HG03575 (cell line): ENCODE results near the gene POLRMT.

ENCODE experiments used
- ATAC-seq: cut with Tn5 transposase; IDR thresholded peaks from one replicate; pipeline ENCODE4 v1.9.1; 2021; ENCODE audit not compliant: unreplicated experiment, insufficient number of reproducible peaks, low FRiP score; ENCODE audit errors: extremely low read depth

POLRMT gene

GRCh38 chr19:602391-603301 is 30.7 kb downstream of the POLRMT start:
- no peak for ATAC-seq

GRCh38 chr19:601790-602189 is 31.5 kb downstream of the POLRMT start:
- no peak for ATAC-seq

GRCh38 chr19:601310-601709 is 32.0 kb downstream of the POLRMT start:
- no peak for ATAC-seq

- no peak for ATAC-seq
Observed at GRCh38 chr19:597406-598315, 35.7 kb downstream of the POLRMT start.

GRCh38 chr19:596263-596655 is 37.1 kb downstream of the POLRMT start:
- no peak for ATAC-seq

- ATAC-seq = no peak
Observed at GRCh38 chr19:595326-596262, 37.7 kb downstream of the POLRMT start.

GRCh38 chr19:594265-594870 is 39.0 kb downstream of the POLRMT start:
- ATAC-seq = no peak

- ATAC-seq = no peak
Observed at GRCh38 chr19:593505-593904, 39.8 kb downstream of the POLRMT start.

- ATAC-seq = no peak
Observed at GRCh38 chr19:593055-593454, 40.3 kb downstream of the POLRMT start.

- no peak for ATAC-seq
Observed at GRCh38 chr19:592101-592500, 41.2 kb downstream of the POLRMT start.

- ATAC-seq = no peak
Observed at GRCh38 chr19:591099-591958, 42.0 kb downstream of the POLRMT start.

- ATAC-seq = no peak
Observed at GRCh38 chr19:590750-591098, 42.6 kb downstream of the POLRMT start.

GRCh38 chr19:590396-590745 is 43.0 kb downstream of the POLRMT start:
- no peak for ATAC-seq

GRCh38 chr19:589693-590395 is 43.5 kb downstream of the POLRMT start, which contains the start of gene HCN2:
Gene HCN2 (plus strand): TSS chr19:589881. CDS start chr19:589946, 65 bp downstream.
- ATAC-seq = no peak

- ATAC-seq = no peak
Observed at GRCh38 chr19:588741-589692, 44.3 kb downstream of the POLRMT start.

- ATAC-seq = no peak
Observed at GRCh38 chr19:588093-588740, 45.1 kb downstream of the POLRMT start.
